MV-4-11 (cell line): ENCODE data around the gene ABCD1.
"Not testable (repeated sequence)": the region's sequence is repeated elsewhere in the genome, so short reads cannot be mapped to it uniquely, and the experiment has no call there.

ENCODE experiments used
- DNase-seq: peaks from one replicate; lab custom pipeline; 2025; lab: John Stamatoyannopoulos, UW

Gene ABCD1

GRCh38 chrX:153734871-153735270 is 10.2 kb downstream of the ABCD1 start:
- DNase-seq = no peak

- peak; percentile 1 for DNase-seq
These were observed 10.6 kb downstream of the ABCD1 start for GRCh38 chrX:153735274-153735673.

DNA sequence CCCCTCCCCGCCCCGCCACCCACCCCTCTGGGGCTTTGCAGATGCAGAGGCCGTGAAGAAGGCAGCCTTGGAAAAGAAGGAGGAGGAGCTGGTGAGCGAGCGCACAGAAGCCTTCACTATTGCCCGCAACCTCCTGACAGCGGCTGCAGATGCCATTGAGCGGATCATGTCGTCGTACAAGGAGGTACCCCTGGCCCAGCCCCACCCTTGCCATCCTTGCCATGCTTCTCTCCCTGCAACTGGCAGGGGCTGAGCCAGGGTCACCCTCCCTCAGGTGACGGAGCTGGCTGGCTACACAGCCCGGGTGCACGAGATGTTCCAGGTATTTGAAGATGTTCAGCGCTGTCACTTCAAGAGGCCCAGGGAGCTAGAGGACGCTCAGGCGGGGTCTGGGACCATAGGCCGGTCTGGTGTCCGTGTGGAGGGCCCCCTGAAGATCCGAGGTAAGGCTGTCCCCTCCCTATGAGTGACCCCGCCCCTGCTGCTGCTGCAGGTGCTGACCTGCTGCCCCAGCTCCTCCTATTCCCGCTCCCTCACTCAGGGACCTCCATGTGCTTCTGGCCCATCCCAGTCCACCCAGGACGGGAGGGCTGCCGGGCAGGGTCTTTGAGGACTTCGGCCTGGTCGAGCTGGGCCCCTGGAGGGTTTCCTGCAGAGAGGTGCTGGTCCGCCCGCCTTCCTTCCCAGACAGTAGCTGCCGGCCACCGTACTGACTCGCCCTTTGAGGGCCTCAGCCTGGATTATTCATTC is 11.6 kb downstream of the ABCD1 start:
- no peak for DNase-seq

GRCh38 chrX:153736871-153737441 is 12.3 kb downstream of the ABCD1 start:
- no peak for DNase-seq

DNA sequence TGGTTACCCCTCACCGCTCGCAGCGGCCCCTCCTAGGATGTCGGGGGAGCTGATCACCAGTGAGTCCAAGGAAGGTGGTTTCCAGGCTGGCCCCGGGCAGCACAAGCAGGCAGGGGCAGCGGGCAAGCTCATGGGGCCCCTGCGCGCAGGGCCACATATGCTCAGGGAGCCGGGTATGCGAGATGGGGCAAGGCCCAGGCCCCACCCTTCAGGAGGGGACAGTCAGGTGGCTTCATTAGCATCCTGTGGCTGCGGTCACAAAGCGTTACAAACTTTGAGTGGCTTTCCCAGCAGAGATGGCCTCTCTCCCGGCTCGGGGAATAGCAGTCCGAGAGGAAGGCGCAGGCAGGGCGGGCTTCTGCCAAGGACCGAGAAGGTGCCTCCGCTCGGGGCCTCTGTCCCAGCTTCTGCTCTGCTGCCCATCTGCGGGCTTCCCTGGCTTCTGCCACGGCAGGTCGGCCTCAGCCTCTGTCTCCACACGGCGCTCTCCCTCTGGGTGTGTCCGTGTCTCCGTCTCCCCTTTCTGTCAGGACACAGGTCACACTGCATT is 13.5 kb downstream of the ABCD1 start:
- no peak for DNase-seq

DNA sequence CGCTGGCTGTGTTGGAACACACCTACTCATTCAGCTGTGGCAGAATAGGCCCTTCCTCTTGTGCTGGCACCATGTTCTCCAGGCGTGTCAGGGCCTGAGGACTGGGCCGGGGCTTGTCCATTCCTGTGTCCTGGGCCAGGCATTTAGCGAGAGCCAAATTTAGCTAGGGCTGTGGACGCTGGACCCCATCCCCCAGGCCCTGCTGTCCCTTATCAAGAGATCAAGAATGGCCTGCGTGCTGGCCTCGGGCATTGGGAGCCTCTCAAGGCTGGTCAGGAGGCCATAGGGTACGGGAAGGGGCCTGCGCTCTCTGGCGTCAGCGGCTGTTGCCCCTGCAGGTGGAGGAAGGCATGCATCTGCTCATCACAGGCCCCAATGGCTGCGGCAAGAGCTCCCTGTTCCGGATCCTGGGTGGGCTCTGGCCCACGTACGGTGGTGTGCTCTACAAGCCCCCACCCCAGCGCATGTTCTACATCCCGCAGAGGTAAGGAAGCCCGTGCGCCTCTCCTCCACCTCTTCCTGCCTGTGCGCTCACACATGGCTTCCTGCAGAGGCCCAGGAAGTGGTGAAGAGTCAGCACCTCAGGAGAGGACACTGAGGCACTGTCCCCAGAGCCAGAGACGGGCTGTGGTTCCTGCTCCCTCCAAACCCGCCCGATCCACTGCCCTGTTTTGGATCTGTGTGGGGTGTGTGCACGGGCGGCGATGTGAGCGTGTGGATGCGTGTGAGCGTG is 15.3 kb downstream of the ABCD1 start:
- no peak for DNase-seq

DNA sequence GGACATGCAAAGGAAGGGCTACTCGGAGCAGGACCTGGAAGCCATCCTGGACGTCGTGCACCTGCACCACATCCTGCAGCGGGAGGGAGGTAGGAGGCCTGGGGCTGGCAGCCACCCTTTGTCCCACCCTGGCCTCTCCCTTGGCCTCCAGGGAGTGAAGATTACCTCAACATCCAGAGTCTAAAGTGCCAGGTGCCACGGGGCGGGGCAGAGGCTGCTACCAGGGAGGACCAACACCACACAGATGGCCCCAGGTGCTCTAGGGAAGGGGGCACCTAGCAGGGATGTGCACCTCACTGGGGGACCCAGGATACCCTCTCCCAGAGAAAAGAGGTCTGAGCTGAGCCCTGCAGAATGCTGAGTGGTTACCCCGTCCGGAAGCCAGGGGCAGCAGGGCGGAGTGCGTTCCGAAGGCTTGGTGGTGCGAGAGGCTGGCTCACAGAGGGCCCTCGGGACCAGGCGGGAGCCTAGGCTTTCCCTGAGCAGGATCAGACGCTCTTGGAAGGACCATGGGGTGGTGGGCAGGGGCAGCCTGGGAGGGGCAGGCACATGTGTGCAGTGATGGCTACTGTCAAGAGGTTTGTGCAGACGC is 16.1 kb downstream of the ABCD1 start:
- no peak for DNase-seq

GRCh38 chrX:153741446-153741845 is 16.8 kb downstream of the ABCD1 start:
- DNase-seq = no peak

DNA sequence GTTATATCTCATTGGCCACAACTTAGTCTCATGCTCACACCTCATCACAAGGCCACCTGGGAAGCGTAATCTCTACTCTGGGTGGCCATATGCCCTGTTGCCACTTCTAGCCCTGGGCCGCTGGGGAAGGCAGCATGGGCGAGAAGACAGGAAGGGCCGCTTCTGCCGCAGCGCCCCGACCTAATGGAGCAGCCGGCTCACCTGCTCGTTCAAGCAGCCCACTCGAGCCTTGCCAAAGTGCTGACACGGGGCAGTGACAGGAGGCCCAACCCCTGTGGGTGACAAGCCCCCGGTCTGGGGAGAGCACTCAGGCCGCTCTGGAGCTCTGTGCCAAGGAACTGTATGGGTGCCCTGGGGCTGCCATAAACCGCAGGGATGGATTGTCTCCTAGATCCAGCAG is 17.5 kb downstream of the ABCD1 start:
- not testable (repeated sequence) for DNase-seq

DNA sequence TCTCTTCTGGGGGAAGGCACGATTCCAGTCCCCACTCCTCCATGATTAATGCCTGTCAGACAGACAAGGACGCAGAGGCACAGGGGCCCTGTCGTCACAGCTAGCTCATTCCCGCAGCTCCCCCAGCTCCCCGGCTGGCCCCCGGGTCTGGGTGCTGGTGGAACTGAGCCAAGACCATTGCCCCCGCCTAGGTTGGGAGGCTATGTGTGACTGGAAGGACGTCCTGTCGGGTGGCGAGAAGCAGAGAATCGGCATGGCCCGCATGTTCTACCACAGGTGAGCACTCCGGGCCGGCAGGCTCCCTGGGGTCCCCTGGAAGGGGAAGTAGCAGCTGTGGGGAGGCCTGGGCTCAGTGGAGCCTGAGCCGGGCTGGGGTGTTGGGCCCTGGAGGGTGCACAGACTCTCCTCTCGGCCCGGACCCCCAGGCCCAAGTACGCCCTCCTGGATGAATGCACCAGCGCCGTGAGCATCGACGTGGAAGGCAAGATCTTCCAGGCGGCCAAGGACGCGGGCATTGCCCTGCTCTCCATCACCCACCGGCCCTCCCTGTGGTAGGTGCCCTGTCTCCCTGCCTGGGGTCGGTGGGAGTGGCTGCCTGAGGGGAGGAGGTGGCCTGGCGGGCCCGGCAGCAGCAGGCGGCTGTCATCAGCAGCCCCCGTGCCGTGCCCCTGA is 18.3 kb downstream of the ABCD1 start:
- not testable (repeated sequence) for DNase-seq

- not testable (repeated sequence) for DNase-seq
These were observed 19.0 kb downstream of the ABCD1 start for GRCh38 chrX:153743468-153744209.

GRCh38 chrX:153744210-153745066 is 19.8 kb downstream of the ABCD1 start:
- no peak for DNase-seq

DNA sequence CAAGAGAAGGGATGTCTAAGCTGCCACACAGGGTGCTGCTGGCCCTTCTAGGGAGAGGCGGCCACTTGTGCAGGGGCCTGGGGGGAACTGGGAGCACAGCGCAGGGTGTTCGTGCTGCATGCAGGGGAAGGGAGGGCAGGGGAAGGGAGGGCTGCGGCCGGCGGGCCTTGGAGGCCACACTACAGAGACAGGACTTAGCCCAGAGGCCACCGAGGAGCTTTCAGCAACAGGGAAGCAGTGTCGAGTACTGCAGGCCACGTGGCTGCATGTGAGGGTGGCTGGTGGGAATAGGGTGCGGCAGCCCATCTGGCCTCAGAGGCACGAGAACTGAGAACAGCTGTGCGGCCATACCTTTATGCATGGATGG is 20.4 kb downstream of the ABCD1 start:
- not testable (repeated sequence) for DNase-seq

GRCh38 chrX:153746359-153746758 is 21.7 kb downstream of the ABCD1 start:
- no peak for DNase-seq

DNA sequence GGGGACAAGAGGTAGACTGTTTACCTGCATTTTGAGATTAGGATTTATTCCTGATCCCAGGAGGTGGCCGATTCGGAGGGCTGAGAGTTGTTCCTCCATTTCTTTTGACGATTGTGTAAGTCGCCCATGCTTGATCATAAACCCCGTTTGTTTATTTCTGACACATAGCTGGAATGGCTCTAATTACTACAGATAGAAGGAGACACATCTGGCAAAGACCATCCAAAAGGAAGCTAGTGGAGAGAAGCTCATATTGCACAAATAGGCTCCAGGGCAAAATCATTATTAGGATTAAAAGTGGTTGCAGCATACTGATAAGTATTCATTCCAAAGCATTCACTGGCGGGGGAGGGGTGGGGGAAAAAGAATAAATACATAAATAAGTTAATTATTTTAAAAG is 22.3 kb downstream of the ABCD1 start:
- not testable (repeated sequence) for DNase-seq

GRCh38 chrX:153749017-153749416 is 24.4 kb downstream of the ABCD1 start:
- not testable (repeated sequence) for DNase-seq

DNA sequence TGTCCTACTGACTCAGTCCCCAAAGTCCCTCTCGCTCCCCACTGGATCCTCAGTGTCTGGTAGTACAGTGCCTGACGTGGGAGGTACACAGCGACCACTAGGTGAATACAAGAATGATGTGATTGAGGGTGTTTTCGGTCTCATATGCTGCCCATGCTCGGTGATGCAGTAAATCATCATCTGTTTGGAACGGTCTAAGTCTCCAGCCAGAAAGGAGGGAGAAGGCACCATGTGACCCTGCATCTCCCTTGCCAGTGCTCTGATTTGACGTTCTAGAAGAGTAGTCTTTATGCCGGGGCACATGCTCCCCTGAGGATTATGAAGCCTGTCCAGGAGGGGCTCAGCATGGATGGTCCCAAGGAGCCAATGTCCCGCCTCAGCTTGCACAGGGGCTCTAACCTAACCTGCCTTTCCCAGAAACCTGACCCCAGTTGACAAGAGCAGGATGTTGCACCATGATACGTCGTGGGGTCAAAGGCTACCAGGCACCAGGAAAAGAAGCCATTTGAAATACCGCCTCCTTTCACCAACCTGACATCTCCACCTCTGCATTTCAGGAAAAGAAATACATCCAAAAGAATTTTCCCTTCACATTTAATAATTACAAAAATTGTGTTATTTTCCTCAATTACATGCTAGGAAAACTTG is 25.6 kb downstream of the ABCD1 start:
- no peak for DNase-seq

DNA sequence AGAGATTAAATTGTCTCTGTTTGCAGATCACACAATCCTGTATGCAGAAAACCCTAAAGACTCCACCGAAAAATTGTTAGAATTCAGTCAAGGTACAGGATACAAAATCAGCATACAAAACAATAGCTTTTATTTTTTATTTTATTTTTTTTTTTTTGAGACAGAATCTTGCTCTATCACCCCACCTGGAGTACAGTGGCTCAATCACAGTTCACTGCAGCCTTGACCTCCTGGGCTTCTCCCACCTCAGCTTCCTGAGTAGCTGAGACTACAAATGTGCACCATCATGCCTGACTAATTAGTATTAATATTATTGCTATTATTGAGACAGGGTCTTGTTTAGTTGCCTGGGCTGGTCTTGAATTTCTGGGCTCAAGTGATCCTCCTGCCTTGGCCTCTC is 30.5 kb downstream of the ABCD1 start:
- no peak for DNase-seq

DNA sequence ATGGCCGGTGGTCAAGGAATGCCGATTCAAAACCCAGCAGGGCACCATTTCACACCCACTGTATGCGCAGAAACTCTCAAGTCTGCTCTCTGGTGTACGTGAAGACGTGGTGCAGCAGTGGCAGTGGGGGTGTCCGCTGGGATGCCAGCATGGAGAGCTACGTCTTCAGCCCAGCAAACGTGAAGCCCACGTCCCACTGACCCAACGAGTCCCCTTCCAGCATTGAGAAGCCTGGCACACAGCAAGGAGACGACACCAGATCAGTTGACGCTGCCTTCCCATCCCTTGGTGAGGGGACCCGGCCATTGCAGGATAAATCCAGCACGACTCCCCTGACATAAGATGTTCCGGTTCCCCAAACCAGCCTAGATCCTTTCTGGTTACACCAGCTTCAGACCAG is 37.2 kb downstream of the ABCD1 start:
- no peak for DNase-seq
